Activated CD4-positive, alpha-beta T cell treated with anti-CD3 and anti-CD28 coated beads, Interleukin-2, amount 50 U/mL, for 1 hour (primary cell): ENCODE results near the gene TEX47.

ENCODE experiments used
- DNase-seq: peaks from one replicate; pipeline ENCODE4 v3.0.0-alpha.2; 2020

Gene TEX47

GRCh38 chr7:88795553-88795952, at the start of gene TEX47:
TSS of gene TEX47 (minus strand) at chr7:88795737. CDS start at chr7:88794942, 795 bp downstream.
- DNase-seq: no peak

GRCh38 chr7:88845091-88845490, 49.6 kb upstream of the TEX47 start:
- DNase-seq: no peak

DNA sequence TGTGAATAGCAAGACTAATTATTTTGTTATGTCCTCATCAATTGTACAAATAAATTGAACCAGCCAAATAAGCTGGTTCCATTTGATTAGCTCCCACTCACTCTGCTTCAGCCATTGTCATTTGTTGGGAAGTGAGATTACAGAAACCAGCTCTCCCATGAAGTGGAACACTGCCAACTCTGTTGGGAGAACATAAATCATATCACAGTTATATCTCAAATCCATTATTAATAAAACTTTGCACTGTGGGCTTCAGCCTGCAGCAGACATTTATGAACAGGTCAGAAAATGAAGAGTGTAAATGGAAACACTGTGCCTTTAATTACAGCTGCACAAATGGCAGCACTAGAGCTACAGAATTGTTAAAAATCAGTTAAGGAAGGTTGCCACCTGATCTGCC, 46.7 kb upstream of the TEX47 start:
- no peak for DNase-seq

- DNase-seq: no peak
Measured at GRCh38 chr7:88835147-88835728, 39.7 kb upstream of the TEX47 start.

- DNase-seq: no peak
Measured at GRCh38 chr7:88826222-88826621, 30.7 kb upstream of the TEX47 start.

DNA sequence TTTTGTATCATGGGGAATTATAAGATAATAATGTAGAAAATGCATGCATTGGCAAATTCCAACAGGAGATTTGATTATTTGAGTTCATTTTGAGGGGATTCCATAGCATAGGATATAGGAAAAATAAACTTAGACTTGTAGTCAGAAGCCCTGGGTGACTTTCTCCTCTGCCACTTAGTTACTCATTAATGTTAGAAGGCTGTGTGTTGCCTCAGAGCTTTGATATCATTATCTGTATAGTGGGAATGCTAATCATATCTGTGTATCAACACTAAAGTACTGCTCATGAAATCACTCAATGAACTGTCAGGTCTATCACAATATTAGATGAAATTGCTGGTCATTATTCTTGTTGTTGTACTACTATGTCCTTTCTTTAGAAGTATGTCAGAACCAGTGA, 23.0 kb upstream of the TEX47 start:
- no peak for DNase-seq

- DNase-seq: no peak
Measured at GRCh38 chr7:88806280-88807037, 10.9 kb upstream of the TEX47 start.

- no peak for DNase-seq
Measured at GRCh38 chr7:88801046-88801445, 5.5 kb upstream of the TEX47 start.

- DNase-seq: no peak
Measured at GRCh38 chr7:88792361-88792760, 3.2 kb downstream of the TEX47 start.

GRCh38 chr7:88791891-88792290, 3.6 kb downstream of the TEX47 start:
- DNase-seq: no peak

GRCh38 chr7:88789480-88790064, 6.0 kb downstream of the TEX47 start:
- no peak for DNase-seq

GRCh38 chr7:88787777-88788176, 7.8 kb downstream of the TEX47 start:
- DNase-seq: no peak

- DNase-seq: no peak
Measured at GRCh38 chr7:88775838-88776237, 19.7 kb downstream of the TEX47 start.

DNA sequence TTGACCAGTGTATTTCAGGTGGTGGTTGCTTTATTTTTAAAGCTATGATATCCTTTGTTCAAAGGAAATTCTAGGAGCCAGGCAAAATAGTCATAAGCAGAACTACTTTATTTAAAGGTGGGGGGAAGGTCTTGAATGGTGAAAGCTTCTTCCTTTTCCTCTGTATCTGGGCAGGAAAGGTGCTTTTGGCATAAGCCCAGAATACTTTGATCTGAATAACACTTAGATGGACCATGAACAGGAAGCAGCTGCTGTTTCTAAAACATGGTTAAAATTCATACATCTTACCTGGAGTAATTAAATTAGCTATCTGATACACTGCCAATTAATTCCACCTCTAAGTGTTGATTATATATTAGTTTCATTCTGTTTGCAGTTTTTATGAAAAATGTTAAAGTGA, 22.8 kb downstream of the TEX47 start:
- DNase-seq: no peak

GRCh38 chr7:88771417-88771816, 24.1 kb downstream of the TEX47 start:
- no peak for DNase-seq

DNA sequence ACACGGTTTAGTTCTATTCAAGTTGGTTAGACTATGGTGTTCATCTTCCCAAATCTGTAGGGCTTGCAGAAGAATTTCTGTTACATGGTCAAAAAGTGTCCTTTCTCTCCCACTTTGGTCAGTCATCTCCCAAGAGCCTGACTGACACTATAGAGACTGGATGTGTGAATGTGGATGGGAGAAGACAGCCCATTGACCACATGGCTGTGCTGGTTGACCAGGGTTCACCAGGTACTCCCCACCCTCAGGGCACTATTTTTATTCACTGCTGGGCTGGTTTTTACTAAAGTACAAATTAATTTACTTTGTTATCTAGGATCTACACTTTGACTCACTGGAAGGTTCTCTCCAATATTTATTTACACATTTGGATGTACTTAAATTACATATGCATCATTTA, 33.8 kb downstream of the TEX47 start:
- no peak for DNase-seq

DNA sequence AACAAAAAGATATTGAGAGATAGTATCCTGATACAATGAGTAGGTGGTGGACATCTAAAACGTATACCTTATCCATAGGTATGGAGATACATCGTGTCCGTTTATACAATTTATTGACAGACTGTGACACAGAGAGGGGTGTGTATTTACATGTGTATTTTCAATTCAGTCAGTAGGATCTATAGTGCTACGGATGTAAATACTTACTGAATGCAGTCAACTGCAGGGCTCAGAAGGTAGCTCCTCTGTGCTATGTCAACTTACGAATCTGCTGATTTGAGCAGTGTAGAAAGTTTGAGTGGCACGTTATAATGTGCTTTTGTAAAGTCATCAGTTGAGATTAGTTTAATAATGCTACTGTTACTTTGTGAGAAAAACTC, 35.4 kb downstream of the TEX47 start:
- no peak for DNase-seq

- DNase-seq: no peak
Measured at GRCh38 chr7:88759230-88760135, 36.1 kb downstream of the TEX47 start, which contains the start of gene ZNF804B. TSS of gene ZNF804B (plus strand) at chr7:88759700. CDS start at chr7:88759977, 277 bp downstream.

- no peak for DNase-seq
Measured at GRCh38 chr7:88758381-88759229, 36.9 kb downstream of the TEX47 start.

DNA sequence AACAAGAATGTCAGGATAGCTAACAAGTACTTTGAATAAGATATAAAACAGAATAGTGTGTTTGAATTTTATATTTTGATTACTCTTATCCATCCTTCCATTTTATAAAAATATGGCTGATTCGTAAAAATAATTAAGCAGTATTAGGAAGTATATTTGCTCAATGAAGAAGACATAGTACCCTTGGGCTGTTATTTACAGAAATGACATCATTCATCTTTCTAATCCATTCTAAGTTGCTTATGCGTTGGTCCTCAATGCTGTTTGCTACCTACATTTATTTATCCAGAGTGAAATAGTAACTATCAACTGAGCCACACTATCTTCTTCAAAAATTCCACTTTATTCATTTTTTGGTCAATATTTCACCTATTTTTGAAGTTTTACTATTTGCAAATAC, 38.2 kb downstream of the TEX47 start:
- DNase-seq: no peak

DNA sequence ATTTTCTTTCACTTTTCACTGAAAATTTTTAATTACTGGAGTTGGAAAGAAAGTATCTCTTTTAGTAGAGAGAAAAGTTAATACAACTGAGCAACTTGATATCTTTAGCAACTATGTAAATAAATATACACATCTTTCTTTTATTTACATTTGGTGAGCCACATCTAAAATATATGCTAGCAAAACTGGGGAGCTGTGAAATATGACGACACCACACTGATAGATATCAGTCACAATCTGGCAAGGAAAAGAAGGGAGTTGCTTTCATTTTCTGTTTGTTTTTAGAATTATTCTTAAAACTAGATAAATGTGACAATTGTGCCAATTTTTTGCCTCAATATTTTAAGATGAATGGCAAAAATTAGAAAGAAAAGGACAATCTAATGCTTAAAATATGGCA, 38.7 kb downstream of the TEX47 start:
- DNase-seq: no peak

GRCh38 chr7:88746126-88746525, 49.4 kb downstream of the TEX47 start:
- DNase-seq: no peak
